ENCODE data around the gene EMX2. TPM values are rescaled to one million over a fixed set of nuclear protein-coding genes. Genes with fewer than 3 reads are reported as not detected.

The EMX2 gene
- total and polyA plus RNA-seq, 7 donors, result 0.69 to 3.4 (median 1.2) TPM

DNA sequence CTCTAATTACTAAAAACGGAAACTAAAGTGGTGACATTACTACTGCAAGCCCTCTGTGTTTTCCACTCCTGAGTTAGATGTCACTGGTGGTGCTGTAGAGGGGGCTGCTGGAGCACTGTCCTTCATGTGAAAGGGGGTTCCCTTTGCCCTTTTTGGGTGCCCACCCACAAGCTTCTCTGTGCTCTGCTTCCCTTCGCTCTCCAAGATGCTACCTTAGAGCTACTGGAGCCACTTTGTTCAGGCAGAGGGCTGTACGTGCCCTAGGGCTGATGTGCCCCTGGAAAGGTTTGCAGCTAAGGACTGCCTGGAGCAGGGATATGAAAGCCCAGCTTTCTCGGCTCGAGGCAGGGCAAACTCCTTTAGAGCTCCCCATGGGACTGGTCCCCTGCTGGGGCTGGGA lies 28.3 kb downstream of the EMX2 start:
- Histone ChIP-seq H3K36me3 (ENCODE audit: insufficient read depth in 1 of 2, low read depth in 1 of 2) (no peaks in the 10 kb centered on the region), H3K27ac (no peak overlapping the region), H3K4me3 (no peak overlapping the region), H3K27me3 (ENCODE audit: insufficient read depth in 3 of 3, low read length in 2 of 3) (peaks cover 0 to 37% (median 7%) of the 10 kb centered on the region in 3 donors), H3K9me3 (no peaks in the 10 kb centered on the region), H3K4me1 (no peaks in the 10 kb centered on the region)
- no peak for DNase-seq
- WGBS, 3 donors, result 48 to 68% (median 50%) methylated on average over 4 to 5 of the region's 5 CpGs
- TF ChIP-seq, protein P1, sequence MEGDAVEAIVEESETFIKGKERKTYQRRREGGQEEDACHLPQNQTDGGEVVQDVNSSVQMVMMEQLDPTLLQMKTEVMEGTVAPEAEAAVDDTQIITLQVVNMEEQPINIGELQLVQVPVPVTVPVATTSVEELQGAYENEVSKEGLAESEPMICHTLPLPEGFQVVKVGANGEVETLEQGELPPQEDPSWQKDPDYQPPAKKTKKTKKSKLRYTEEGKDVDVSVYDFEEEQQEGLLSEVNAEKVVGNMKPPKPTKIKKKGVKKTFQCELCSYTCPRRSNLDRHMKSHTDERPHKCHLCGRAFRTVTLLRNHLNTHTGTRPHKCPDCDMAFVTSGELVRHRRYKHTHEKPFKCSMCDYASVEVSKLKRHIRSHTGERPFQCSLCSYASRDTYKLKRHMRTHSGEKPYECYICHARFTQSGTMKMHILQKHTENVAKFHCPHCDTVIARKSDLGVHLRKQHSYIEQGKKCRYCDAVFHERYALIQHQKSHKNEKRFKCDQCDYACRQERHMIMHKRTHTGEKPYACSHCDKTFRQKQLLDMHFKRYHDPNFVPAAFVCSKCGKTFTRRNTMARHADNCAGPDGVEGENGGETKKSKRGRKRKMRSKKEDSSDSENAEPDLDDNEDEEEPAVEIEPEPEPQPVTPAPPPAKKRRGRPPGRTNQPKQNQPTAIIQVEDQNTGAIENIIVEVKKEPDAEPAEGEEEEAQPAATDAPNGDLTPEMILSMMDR (IDR thresholded peaks at IDR 0.05), result no peak
- intact Hi-C loops (cut with DNase I), result no loop called here
- ATAC-seq, result no peak

DNA sequence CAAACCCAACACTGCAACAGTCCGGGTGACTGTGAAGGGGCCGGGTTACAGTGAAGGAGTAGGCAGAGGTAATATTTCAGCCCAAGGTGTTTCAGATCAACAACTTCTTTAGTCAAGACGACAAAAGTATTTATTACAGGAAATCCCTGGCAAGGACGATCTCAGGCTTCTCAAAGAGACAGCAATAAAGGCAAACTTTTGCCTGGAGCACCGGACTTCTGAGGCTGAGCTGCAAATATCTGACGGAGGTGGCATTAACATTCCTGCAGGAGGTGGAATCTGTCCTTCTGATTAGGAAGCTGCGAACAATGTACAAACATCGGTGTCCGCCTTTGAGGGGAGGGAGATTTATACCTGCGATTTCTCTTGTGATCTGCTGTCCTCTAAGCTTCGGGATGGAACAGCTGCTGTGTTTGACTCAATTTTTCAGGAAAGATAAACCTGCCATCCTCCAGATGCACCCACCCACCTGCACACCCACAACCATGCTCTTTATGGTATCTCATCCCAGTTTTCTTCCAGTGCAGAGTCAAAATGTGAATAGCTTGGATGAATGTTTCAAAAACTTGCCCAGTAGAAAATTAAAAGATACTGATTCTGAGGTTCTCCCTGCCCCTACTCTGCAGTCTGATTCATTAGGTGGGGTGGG lies 32.1 kb downstream of the EMX2 start:
- Histone ChIP-seq H3K4me3 (no peak overlapping the region), H3K27me3 (ENCODE audit: insufficient read depth in 3 of 3, low read length in 2 of 3) (peaks cover 0 to 24% (median 7%) of the 10 kb centered on the region in 3 donors), H3K27ac (no peak overlapping the region), H3K9me3 (no peaks in the 10 kb centered on the region), H3K36me3 (ENCODE audit: insufficient read depth in 1 of 2, low read depth in 1 of 2) (no peaks in the 10 kb centered on the region), H3K4me1 (no peaks in the 10 kb centered on the region)
- 39 to 43% (median 41%) methylated on average over 11 of the region's 11 CpGs for WGBS, 3 donors
- ATAC-seq, result no peak
- DNase-seq, result no peak
- intact Hi-C loops (cut with DNase I), result no loop called here
- TF ChIP-seq, protein P1 (IDR thresholded peaks at IDR 0.05), result no peak

DNA sequence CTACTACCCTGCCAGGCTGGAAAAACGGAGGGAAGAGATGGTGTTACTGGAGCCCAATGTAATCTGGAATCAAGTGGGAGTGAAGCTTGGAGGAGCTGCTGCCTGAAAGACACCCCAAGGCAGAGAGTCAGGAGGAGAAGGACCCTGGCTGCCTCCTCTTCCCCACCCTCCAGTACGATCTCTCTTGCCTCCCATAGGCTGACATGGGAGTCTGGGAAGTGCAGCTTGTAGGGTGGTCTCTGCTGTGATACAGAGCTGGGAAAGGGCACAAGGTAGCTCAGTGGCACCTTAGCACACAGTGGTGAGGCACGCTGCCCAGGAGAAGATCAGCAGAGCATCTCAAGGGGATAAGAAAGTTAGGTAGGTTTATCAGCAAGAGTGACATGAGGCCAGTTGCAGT lies 35.9 kb downstream of the EMX2 start:
- no peak for ATAC-seq
- WGBS, 3 donors, result 64 to 67% (median 66%) methylated on average over 3 of the region's 3 CpGs
- Histone ChIP-seq H3K27me3 (ENCODE audit: insufficient read depth in 3 of 3, low read length in 2 of 3) (no peaks in the 10 kb centered on the region), H3K4me3 (no peak overlapping the region), H3K36me3 (ENCODE audit: insufficient read depth in 1 of 2, low read depth in 1 of 2) (no peaks in the 10 kb centered on the region), H3K4me1 (no peaks in the 10 kb centered on the region), H3K9me3 (no peaks in the 10 kb centered on the region), H3K27ac (no peak overlapping the region)
- DNase-seq, result no peak
- TF ChIP-seq, protein P1 (IDR thresholded peaks at IDR 0.05), result no peak
- intact Hi-C loops (cut with DNase I), result no loop called here

DNA sequence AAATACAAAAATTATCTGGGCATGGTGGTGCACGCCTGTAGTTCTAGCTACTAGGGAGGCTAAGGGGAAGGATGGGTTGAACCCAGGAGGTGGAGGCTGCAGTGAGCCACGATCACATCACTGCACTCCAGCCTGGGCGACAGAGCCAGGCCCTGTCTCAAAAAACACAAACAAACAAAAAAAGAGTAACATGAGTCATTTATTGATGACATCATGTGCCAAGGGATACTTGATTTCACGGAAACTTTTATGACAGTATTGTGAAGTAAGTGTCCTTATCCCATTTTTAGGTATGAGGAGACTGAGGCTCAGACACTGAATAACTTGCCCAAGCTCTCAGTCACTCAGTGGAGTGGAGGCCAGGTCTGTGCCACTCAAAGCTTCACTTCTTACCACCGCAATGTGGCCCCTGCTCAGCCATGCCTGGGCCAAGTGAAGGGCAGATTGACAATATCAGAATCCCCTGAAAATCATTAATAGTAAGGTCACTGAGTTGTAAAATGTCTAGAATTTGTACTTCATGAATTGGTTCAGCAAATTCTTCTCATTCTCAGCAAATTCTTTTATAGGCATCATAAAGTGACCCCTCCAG lies 36.5 kb downstream of the EMX2 start:
- no peaks in the 10 kb centered on the region for H3K36me3 ChIP-seq (ENCODE audit: insufficient read depth in 1 of 2, low read depth in 1 of 2)
- no peak overlapping the region for H3K27ac ChIP-seq
- no peaks in the 10 kb centered on the region for H3K27me3 ChIP-seq (ENCODE audit: insufficient read depth in 3 of 3, low read length in 2 of 3)
- intact Hi-C loops (cut with DNase I), result no loop called here
- no peak overlapping the region for H3K4me3 ChIP-seq
- H3K4me1 ChIP-seq, result no peaks in the 10 kb centered on the region
- 73 to 84% (median 83%) methylated on average over 5 of the region's 5 CpGs for WGBS, 3 donors
- TF ChIP-seq, protein P1 (IDR thresholded peaks at IDR 0.05), result no peak
- H3K9me3 ChIP-seq, result no peaks in the 10 kb centered on the region
- DNase-seq (no peak), ATAC-seq (no peak)

Measured in psoas muscle (tissue), 8 donors.